HG03460 (cell line): ENCODE data around the gene SIMC1.
"Not testable (repeated sequence)": the region's sequence is repeated elsewhere in the genome, so short reads cannot be mapped to it uniquely, and the experiment has no call there.

Source experiments
- ATAC-seq: cut with Tn5 transposase; IDR thresholded peaks from one replicate; pipeline ENCODE4 v1.9.1; 2021; ENCODE audit not compliant: unreplicated experiment

Gene SIMC1

GRCh38 chr5:176290057-176290840 lies 52.0 kb downstream of the SIMC1 start:
- not testable (repeated sequence) for ATAC-seq

- not testable (repeated sequence) for ATAC-seq
These were observed 67.1 kb downstream of the SIMC1 start for GRCh38 chr5:176305356-176305755.

GRCh38 chr5:176317534-176318374 lies 79.5 kb downstream of the SIMC1 start:
- no peak for ATAC-seq

- ATAC-seq, result no peak
These were observed 81.8 kb downstream of the SIMC1 start for GRCh38 chr5:176319827-176320554.

- ATAC-seq, result no peak
These were observed 82.4 kb downstream of the SIMC1 start for GRCh38 chr5:176320577-176320976.

- no peak for ATAC-seq
These were observed 96.0 kb downstream of the SIMC1 start for GRCh38 chr5:176334031-176334770.

- no peak for ATAC-seq
These were observed 99.7 kb downstream of the SIMC1 start for GRCh38 chr5:176337913-176338312.

- no peak for ATAC-seq
These were observed 101.1 kb downstream of the SIMC1 start for GRCh38 chr5:176339304-176339703.

GRCh38 chr5:176341325-176342157 lies 103.3 kb downstream of the SIMC1 start:
- ATAC-seq, result no peak

GRCh38 chr5:176342158-176342483 lies 103.9 kb downstream of the SIMC1 start:
- ATAC-seq, result no peak

- no peak for ATAC-seq
These were observed 104.7 kb downstream of the SIMC1 start for GRCh38 chr5:176342766-176343458.

- ATAC-seq, result no peak
These were observed 112.2 kb downstream of the SIMC1 start for GRCh38 chr5:176350416-176350815.

- no peak for ATAC-seq
These were observed 114.1 kb downstream of the SIMC1 start for GRCh38 chr5:176352116-176352878.

GRCh38 chr5:176353533-176353932 lies 115.3 kb downstream of the SIMC1 start:
- no peak for ATAC-seq

GRCh38 chr5:176355400-176356178 lies 117.4 kb downstream of the SIMC1 start:
- ATAC-seq, result no peak

GRCh38 chr5:176356179-176356566 lies 117.9 kb downstream of the SIMC1 start:
- no peak for ATAC-seq

- ATAC-seq, result no peak
These were observed 121.4 kb downstream of the SIMC1 start for GRCh38 chr5:176359658-176360057.

GRCh38 chr5:176360894-176361436 lies 122.7 kb downstream of the SIMC1 start:
- no peak for ATAC-seq
